CD4-positive, alpha-beta T cell treated with Interleukin-4 for 4 hours (primary cell): ENCODE data around the gene ANKRD9.

ENCODE experiments used
- DNase-seq: peaks from one replicate; pipeline ENCODE4 v3.0.0-alpha.2; 2020

Gene ANKRD9

DNA sequence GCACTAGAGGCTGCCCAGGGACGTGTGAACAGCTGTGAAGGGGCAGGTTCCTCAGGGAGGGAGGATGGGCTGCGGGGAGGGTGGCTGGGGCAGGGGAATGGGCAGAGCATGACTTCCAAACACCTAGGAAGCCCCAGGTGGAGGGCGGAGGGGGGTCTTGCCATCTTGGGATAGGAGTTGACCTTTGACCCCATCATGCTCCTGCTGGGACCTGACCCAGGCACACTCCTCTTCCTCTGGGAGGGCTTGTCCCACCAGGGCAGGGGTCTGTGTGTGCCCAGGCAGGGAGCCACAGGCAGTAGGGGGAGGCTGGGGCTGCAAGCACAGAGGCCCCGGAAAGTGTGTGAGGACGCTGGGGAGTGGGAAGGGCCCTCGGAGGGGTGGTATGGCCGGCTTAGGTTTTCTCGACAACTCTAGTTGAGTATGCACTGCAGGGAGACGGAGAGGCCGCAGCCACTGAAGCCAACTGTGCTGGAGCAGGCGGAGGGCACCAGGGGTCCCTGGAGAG lies 3.3 kb upstream of the ANKRD9 start:
- DNase-seq, result no peak

DNA sequence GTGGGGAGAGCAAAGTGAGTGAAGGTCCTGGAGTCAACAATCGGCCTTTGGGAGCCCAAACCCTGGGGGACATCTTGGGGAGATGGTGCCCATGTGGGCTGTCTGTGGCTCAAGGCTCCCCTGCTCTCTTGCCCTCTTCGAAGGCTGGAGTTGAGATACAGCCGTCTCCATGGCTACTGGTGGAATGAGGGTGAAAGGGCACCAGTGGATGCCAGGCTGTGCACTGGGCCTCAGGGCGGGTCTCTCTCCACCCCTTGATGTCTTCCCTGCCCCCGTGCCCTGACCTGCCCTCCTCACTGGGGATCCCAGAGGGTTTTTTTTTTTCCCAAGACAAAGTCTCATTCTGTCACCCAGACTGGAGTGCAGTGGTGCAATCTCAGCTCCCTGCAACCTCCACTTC lies 2.0 kb upstream of the ANKRD9 start:
- no peak for DNase-seq

DNA sequence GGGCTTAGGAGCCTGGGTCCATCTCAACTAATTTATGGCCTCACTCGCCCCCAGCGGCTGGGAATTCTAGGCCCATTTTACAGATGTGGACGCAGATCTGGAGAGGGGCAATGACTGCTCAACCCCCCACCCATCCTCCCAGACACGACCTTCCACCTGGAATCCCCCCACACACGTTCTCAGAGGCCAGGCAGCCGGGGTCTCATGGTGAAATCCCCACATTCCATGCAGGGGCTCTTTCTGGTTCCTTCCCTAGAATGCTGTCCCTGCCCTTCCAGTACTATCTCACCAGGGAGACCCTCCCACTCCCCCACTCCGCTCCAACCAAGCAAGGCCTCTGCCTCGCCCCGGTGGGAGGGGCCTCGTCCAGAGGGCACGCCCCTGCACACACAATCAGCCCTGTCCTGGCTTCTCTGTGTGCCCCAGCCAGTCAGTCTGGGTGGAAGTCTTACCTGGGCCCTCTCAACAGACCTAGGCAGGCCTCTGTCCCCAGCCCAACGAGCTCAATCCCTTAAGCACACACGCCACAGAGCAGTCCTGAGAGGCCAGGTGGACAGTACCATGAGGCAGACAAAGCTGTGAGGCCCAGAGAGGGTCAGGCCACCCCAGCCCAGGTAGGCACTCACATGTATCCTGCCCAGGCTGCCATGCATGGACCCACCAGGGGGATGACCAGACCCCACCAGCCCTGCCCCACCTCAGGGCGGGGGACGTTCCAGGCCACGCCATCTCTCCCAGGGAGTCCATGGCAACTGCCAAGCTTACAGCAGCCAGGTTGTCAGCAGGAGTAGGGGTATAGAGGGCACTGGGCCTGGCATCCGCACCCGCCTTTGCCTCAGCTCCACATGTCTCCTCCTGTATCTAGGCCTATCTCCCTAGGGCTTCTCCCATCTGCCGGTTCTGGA lies 1.3 kb upstream of the ANKRD9 start:
- DNase-seq, result no peak

DNA sequence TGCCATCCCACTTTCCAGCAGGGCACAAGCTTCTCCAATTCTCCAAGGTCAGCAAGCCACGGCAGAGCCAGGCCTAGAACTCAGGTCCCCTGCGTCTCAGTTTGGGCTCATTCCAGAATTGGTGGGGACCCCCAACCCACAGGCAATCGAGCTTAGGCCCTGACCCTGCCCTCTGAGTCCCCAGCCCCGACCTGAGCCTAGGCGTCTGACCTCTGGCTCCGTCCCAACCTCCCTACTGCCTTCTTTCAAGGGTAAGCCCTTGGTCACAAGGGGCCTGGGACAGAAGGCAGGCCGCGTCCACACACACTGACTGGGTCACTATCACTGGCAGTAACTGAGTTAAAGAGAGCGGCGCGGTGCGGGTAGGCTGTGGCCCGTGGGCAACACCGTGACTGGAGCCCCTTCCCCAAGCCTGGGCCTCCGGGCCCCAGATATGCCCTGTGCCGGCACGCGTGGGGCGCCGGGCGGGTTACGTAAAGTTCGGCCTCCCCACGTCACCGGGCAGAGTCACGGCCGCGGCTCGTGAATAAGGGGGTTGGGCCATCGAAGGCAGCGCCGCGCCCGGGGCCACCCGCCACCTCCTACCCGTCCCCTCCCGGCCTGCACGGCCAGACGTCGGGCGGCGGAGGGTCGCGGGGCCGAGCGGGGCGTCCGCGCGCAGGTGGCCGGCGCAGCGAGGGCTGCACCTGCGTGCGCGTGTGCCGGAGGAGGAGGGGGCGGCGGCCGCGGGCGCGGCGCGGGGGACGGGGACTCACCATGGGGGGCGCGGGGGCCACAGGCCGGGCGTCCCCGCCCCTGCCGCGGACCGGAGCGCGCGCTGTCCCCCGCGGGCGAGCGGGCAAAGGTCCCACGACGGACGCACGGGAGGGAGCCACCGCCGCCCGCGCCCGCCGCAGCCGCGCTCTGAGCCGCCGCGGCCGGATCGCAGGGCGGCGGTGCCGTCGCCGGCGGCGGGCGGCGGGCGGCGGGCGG lies 516 bp downstream of the ANKRD9 start:
- peak; percentile 17 for DNase-seq

DNA sequence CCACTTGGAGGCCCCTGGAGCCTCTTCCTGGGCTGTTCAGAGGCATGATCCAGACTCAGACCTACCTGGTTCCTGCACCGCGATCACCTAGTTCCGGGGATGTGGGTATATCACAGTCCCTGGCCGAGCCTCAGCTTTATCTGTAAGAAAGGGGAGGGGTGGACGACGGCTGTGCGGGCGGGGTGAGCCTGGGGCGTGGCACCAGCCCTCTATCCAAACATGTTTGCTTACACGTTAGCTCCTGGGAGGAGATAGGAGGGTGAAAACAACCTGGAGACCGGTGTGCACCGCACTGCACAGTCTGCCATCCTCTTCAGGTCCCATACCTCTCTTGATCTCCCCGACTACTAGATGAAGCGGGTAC lies 1.2 kb downstream of the ANKRD9 start:
- DNase-seq, result no peak

DNA sequence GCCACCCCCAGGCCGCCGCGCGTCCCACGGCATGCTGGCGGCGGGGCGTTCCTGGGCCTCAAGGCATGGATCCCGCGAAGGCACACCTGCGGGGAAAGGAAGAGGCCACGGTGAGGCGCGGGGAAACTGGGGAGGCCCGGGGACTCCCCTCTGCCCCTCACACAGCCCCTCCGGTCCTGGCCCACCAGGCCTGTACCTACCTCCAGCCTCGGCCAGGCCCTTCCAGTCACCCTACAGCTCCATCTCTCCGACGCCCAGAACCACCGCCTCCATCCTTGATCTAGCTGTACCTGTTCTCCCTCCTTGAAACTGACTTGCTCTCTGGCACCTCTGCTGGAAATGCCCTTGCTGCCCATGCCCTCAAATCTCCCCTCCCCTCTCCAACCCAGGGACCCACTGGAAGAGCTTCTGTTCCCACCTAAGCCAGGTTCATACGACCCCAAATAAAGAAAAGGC lies 1.7 kb downstream of the ANKRD9 start:
- DNase-seq, result no peak

DNA sequence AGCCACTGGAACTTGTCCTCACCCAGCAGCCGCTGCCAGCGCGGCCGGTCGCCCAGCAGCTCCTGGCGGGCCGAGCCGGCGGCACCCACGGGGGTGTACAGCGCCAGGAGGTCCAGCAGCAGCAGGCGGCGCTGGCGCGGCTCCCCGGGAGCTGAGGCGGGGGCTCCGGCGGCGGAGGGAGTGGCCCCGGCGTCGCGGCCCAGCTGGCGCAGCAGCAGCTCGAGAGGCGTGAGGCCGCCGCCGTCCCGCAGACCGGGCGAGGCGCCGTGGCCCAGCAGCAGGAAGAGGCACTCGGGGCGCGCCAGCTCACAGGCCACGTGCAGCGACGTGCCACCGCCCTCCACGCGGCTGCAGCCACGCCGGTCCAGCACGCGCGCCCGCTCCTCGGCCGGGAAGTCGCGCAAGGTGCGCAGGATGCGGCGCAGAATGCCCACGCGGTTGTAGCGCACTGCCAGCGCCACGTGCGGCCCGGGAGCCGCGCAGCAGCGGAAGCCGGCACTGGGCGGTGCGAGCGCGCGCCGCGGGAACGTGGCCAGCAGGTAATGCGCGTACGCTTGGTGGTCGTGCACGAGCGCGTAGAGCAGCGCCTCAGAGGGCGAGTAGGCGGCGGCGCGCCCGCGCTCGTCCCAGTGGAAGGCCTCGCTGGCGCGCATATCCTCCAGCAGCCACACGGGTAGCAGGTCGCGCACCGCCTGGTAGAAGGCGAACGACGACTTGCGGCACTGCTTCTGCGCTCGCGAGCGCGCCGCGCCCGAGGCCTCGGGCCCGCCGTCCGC lies 2.3 kb downstream of the ANKRD9 start:
- DNase-seq, result peak; percentile 13

DNA sequence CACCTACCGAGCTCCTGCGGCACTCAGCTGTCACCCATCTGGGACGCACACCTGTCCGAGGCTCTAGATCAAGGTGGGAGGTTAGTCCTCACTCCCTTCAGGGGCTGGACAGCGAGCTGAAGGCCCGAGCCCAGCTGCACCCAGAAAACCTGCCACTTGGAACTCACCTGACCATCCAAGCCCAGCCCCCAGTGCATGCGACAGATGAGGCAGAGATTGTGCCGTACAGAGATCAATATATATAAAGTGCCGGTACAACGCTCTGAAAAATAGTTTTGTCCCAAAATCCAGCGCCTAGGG lies 3.0 kb downstream of the ANKRD9 start:
- no peak for DNase-seq

DNA sequence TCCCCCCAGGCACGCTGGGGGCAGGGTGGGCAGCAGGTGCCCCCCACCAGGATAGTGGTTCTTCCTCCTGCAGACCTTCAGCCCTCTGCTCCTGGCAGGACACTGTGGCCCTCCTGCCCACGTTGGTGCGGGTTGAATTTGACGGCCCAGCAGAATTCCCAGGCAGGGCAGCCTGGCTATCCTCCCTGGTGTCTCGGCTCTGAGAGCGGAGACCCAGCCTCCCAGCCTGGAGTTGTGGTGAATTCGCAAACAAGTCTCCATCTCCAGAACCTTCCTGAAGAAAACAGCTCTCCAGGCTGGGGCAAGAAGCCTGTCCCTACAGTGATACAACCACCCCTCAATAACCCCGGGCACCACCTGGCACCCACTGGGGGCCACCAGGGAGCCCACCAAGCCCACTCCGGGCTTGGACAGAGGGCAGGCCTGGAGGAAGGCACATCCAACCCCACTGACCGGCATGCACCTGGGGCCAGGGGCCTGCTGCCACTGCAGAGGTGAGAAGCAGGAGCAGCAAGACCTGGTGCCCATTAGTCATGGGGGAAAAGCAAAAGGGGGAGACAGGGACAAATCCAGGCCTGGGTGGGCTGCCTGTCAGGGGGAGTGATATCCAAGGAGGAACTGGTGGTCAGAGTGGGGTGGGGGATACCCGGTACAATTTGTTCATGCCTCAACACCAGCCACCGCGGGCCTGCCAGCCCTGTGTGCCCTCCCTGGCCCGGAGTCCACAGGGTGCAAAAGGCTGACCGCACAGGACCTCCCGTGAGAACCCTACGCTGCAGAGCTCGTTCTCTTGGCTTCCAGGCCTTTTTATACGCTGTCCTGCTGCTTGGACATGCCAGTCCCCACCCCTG lies 3.6 kb downstream of the ANKRD9 start:
- no peak for DNase-seq

DNA sequence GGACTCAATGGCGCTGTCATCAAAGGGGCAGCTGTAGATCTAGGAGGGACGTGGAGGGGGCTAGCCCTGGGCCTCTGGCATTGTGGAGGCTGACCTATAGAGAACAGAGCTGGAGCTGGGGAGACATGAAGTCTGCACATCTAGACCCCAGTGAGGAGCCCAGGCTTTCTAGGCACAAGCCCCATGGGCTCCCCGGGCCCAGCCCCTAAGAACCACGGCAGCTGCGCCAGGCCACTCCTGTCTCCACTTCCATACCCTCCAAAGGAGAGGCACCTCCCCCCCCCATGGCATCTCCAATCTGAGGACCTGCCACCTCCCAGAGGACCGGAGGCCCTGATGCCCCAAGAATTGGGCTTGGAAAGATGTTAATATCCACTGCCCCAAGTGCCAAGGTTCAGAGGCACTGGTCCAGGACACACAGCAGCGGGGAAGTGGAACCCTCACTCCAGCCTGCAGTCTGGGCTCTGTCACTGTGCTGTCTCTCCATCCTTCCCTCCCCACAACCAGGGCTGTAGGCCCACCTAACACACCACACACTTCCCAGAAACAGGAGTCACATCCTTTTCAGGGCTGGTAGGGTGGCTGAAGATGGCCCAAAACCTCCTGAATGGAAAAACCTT lies 4.5 kb downstream of the ANKRD9 start:
- DNase-seq, result no peak

DNA sequence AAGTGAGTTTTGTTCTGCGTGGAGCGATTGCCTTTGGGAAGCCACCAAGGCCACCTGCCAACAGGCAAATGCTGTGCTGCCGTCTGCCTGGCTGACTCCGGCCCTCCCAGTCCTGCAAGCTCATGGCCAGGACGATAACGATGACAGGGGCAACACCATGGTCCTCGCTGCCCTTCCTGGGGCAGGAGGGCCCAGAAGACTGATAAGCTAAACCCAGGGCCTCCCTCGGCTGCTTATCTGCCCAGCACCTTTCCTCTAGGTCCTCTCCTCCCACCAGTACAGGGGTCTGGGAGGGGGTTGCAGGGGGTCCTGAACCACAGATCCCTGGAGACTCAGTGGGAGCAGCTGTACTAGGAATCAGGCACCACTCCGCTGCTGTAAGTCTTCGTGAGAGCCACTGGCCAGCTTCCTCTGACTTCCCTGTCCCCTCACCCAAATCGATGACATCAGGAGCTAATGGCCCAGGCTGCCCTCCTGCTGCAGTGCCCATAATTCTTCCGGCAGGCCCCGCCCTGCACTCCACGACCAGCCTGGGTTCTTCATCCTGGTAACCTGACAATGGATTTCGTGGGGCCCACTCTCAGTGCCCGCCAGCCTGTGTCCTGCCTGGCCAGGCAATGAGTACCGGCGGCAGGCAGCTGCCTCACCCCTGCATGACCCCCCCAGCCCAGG lies 5.1 kb downstream of the ANKRD9 start:
- DNase-seq, result no peak

DNA sequence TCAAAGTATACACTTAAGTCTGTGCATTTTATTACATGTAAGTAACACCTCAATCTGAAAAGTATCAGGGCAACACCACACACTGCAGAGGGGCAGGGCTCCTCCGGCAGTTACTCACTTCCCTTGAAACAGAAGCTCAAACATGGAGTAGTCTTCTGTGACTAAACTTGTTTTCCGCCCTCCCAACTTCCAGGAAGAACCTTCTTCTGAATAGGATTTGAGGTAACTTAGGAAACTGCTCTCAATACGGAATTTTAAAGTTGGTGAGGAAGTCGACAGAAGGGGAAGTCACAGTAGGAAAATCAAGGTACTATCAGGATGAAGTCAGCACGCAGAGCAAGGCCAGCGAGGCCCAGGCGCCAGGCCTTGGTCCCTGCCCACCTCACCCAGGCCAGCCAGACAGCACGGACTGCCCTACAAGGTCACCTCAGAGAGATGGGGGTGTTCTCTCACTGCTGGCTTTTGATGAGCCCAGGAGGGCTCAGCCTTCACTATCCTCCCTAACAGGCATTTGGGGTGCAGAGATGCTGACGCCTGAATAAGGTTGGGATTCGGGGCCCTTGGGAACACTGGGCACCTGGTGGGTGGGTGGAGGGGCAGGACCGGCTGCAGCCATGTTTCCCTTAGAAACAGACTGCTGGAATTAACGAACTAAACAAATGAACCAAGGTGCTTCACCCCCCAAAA lies 5.8 kb downstream of the ANKRD9 start:
- no peak for DNase-seq

DNA sequence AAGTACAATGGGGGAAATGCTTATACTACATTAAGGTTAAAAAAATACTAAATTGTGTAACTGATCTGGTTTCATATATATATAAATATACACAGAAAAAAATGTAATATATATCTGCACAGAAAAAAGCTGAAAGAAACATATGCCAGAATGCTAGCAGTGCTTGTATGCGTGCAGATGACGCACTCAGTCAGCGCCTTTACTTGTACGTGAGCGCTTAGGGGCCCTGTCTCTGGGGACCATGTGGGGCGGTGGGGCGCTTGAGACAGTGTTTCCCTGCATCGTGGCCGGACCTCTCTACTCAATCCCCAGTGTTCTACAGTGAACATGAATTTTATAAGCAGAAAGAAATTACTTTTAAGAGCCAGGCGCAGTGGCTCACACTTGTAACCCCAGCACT lies 7.0 kb downstream of the ANKRD9 start:
- no peak for DNase-seq

DNA sequence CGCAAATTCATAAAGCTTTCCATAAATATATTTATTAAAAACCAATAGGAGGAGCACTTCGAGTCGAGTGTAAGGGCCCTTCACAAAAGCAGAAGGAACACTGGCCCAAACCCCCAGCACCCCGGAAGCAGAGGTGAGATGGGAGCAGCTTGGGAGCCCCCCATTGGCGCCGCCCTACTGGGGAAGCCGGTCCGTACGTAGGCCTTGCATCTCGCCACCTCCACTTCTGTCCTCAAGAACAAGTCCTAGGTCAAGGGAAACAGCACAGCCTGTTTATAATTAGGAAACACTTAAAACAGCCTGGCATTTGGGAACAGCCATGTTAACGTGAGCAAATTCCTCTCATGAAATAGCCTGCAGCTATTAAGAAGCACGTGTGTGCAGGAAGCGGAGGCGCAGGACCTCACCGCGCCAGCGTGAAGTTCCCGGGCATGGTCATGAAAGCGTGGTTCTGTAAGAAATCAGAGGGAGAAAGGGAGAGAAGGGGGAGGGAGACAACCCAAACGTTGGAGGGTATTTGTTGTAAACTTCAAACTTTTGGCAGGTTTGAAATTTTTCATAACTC lies 7.7 kb downstream of the ANKRD9 start:
- DNase-seq, result no peak

DNA sequence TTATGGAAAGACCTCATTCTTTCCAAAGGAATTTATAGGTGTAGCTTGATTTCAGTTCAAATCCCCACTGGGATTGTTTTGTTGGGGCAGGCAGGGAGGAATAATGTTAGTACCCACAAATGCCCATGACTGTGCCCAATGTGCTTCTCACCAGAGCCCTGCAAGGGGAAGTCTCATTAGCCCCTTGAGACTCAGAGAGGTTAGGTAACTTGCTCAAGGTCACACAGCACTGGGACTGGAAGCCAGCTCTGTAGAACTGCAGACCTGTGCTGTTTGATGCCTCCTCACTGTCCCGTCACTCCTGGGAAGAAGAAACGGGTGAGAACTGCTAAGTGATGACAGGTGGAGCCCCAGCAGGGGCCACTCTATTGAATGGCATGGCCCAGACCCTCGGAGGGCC lies 8.9 kb downstream of the ANKRD9 start:
- DNase-seq, result no peak

DNA sequence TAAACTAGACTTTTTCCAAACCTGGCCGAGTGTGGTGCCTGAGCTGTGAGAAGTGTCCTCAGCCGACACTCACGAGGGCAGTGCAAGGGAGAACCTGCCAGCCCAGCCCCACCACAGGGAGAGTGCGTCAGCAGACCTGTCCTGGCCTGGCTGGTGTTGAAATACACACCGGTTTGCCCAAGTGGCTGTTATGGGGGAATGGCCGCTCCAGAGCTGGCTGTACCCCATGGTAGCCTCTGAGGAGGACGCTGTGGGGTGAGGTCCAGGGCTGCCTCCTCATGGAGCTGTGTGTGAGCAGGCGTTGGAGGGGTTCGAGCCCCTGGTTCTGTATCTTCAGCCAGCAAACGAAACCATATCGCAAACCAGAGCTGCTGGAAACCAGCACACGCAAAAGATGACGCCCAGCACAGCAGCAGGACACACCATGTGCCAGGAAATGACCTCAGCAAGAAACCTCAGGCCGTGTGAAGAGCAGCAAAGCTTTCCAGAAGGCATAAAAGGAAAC lies 9.4 kb downstream of the ANKRD9 start:
- no peak for DNase-seq

DNA sequence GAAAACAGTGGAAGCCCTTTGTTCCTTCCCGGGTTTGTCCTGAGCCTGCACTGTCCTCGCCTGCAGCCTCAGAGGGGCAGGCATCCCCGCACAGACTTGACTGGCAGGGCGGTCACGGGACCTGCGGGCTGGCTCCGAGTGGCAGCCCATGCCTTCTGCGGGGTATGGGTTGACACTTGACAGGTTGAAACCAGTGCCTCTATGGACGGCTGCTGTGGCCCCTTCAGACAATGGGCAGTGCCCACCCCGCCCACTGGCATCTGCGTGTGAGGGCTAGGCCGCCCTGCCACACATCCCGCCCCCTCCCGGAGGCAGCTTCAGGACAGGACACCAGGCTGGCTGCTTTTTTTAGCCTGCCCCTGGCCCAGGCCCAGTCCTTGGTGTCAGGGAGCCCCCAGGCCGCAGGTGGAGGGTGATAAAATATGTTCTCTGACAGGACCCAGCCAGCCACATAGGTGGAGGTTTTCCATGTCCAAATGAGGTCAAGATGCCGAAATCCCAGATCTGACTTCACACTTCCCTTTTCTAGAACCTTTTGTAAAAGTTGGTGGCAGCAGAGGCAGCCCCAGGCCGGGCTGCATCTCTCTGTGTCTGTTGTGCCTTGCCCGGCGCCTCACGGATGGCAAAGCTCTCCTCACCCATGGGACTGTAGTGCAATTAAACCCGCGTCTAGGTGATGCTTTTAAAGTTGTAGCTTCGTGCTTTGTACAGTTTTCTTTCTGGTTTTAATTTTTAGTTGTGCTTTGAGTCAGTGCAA lies 10.0 kb downstream of the ANKRD9 start:
- DNase-seq, result no peak

DNA sequence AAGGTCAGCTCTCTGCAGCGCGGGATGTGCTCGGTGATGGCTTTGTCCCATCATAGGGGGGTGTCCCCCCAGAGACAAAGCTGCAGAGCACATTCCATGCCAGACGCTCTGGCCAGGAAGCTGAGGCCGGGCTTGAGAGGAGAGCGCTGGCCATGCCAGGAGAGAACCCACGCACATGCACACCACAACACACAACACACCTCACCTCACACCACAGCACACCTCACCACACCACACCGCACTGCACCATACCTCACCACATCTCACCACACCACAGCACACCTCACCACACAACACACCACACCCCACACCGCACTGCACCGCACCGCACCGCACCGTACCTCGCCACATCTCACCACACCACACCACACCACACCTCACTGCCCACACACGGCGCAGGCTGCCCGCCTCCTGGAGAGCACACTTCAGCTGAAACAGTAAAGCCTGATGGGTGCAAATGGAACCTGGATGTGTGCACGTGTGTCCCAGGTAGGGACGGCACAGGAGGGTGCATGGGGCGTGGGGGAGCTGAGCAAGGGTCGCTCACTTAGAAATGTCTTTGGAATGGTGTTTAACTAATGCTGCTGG lies 10.8 kb downstream of the ANKRD9 start:
- DNase-seq, result no peak
